NB4 (cell line): ENCODE results near the gene CACNA2D2.

Source experiments
- DNase-seq: peaks from one replicate; pipeline ENCODE4 v3.0.0; 2010; ENCODE audit warnings: low read depth
- H3K4me3 ChIP-seq: one replicate; pipeline ENCODE4 v1.5.1; 2011; ENCODE audit warnings: mild to moderate bottlenecking, low read depth, low read length, moderate library complexity
- MYC ChIP-seq: IDR thresholded peaks from 2 replicates; pipeline ENCODE4 v1.6.1; 2011; ENCODE audit warnings: low read depth, low read length
- POLR2A ChIP-seq: IDR thresholded peaks from 2 replicates; pipeline ENCODE4 v1.6.1; 2011; ENCODE audit warnings: mild to moderate bottlenecking; ENCODE audit not compliant: insufficient read length; ENCODE audit errors: extremely low read depth
- TF ChIP-seq, protein P1 (sequence below): IDR thresholded peaks from one replicate; pipeline ENCODE4 v1.5.1; 2012; ENCODE audit warnings: low read depth, low read length
- TF ChIP-seq, protein P2 (sequence below): IDR thresholded peaks from 2 replicates; pipeline ENCODE4 v1.6.1; 2011; ENCODE audit warnings: low read depth, low read length

Gene CACNA2D2

DNA sequence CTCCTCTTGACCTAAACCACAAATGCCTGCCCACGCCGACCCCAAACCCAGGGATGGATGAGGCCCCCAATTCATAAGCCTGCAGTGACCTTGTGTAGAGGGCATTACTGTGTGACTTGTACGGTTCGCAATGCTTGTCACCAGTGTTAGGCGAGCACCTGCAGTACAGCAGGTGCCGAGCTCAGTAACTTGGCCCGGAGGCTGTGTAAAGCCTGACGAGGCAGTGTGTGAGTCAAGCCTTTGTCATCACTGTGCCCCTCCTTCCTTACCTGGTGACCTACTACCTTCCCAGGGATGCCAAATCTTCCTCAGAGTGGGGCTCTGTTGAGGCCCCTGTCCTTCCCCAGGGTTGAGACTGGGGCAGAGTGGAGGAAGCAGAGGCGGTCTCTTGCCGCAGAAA, 106.9 kb downstream of the CACNA2D2 start:
- TF ChIP-seq, protein P1, sequence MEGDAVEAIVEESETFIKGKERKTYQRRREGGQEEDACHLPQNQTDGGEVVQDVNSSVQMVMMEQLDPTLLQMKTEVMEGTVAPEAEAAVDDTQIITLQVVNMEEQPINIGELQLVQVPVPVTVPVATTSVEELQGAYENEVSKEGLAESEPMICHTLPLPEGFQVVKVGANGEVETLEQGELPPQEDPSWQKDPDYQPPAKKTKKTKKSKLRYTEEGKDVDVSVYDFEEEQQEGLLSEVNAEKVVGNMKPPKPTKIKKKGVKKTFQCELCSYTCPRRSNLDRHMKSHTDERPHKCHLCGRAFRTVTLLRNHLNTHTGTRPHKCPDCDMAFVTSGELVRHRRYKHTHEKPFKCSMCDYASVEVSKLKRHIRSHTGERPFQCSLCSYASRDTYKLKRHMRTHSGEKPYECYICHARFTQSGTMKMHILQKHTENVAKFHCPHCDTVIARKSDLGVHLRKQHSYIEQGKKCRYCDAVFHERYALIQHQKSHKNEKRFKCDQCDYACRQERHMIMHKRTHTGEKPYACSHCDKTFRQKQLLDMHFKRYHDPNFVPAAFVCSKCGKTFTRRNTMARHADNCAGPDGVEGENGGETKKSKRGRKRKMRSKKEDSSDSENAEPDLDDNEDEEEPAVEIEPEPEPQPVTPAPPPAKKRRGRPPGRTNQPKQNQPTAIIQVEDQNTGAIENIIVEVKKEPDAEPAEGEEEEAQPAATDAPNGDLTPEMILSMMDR, result no peak
- TF ChIP-seq MYC (no peak), POLR2A (no peak)
- TF ChIP-seq, protein P2, sequence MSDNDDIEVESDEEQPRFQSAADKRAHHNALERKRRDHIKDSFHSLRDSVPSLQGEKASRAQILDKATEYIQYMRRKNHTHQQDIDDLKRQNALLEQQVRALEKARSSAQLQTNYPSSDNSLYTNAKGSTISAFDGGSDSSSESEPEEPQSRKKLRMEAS, result no peak
- H3K4me3 ChIP-seq, result no peak overlapping the region
- no peak for DNase-seq

DNA sequence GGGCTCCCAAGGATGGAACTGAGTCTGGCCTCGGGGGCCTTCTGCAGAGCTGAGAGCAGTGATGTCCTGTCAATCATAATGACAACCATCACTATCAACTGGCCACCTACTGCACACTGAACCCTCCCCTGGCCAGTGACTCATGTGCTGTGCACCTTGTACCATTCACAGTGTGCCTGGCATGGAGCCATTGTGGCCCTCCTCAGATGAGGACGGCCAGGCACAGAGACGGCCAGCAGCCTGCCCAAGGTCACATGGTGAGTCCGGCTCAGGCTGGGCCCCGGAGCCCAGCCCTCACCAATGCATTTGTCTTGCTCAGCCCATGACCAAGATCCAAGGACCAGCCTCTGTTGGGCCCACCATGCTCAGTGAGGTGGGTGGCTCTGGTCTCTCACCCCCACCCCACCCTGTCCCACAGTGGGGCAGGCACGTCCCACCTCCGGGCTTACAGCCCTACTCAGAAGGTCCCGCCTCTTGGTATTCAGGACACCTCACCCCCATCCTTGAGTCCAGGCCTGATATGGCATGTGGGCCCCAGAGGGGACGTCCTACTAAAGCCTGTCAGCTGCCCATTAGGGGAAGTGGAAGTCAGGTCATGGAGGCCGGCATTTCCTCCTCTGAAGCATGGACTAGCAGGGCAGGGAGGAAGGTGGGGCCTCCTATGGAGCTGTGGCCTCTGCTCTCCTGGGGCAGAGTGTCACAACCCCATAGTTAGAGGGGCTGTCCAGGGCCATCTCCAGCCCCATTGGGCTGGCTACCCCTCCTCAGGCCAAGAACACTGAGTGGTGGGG, 108.2 kb downstream of the CACNA2D2 start:
- DNase-seq, result peak; percentile 46
- no peak overlapping the region for H3K4me3 ChIP-seq
- TF ChIP-seq, protein P2, result no peak
- TF ChIP-seq MYC (no peak), POLR2A (no peak)
- TF ChIP-seq, protein P1, result no peak

DNA sequence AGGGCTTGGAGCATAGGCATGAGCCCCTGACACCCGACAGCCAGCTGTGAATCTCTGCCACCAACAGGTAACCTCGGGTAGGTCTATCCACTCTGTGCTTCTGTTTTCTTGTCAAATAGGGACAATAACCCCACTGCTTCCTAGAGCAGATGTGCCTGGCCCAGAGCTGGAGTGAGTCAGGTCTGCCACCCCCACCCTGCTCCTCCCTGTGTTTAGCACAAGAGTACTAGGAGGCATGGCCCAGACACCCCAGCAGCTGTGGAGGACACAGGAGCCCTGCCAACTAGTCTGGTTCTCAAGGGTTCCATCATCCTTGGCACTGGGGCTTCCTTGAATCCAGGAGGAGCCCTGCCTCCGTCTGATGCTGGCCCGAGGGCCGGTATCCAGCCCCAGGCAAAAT, 110.4 kb downstream of the CACNA2D2 start:
- TF ChIP-seq, protein P1, result no peak
- TF ChIP-seq POLR2A (no peak), MYC (no peak)
- TF ChIP-seq, protein P2, result no peak
- DNase-seq, result no peak
- no peak overlapping the region for H3K4me3 ChIP-seq

DNA sequence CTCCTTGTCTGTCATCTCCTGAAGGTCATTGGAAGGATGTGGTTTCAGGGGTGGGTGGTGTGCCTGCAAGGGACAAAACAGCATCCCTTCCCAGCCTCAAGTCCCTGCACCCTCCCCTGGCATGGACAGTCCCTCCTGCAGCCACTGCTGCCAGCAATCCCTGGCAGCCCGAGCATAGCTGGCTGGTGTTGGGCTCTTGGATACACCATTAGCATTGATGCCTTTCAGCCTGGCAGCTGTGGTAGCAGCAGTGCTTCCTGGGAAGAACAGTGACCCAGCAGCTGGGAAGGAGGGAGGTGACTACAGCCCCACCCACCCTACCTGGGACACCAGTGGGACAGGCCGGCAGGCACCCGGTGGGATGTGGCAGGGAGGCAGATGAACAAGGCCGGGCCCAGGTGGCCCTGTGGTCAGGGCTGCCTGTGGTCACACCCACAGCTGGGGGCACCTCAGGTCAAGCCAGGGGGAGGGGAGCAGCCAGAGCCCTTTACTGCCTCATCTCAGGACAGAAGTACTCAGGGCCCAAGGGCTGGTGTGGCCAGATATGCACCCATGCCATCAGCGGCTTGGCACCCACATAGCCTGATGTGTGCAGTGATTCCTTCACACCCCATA, 111.2 kb downstream of the CACNA2D2 start:
- no peak overlapping the region for H3K4me3 ChIP-seq
- TF ChIP-seq, protein P1, result no peak
- no peak for TF ChIP-seq POLR2A
- TF ChIP-seq, protein P2, result no peak
- no peak for DNase-seq

DNA sequence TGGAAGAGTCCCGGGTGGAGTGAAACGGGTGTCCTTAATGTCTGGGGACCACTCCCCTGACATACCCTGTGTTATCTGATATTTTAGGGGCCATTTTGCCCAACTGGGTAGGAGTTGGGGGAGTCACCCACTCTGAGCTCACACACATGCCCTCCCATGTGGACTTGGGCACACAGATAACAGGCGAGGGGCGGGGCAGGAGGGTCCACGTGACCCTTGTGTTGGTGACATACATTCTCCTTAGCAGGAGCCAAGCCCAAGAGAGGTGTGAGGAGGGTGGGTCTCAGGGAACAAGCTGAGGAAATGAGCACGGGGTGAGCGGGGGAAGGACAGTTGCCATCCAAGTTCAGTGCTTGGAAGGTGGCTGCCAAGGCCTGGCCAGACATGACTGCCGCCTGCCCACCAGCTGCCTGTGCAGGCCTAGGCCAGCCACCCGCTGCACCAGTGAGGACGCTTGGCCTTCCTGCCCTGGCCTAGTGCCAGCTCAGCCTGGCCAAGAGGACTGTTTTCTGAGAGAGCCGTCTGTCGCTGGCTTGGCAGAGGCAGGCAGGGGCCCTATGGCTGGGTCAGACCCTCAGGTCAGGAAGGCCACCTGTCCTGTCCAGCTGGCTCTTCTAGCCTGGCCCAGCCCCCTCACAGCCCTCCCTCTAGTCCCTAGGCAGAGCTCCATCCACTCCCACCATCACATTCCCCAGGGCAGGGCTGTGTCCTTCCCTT, 112.8 kb downstream of the CACNA2D2 start:
- DNase-seq, result no peak
- TF ChIP-seq POLR2A (no peak), MYC (no peak)
- no peak overlapping the region for H3K4me3 ChIP-seq

DNA sequence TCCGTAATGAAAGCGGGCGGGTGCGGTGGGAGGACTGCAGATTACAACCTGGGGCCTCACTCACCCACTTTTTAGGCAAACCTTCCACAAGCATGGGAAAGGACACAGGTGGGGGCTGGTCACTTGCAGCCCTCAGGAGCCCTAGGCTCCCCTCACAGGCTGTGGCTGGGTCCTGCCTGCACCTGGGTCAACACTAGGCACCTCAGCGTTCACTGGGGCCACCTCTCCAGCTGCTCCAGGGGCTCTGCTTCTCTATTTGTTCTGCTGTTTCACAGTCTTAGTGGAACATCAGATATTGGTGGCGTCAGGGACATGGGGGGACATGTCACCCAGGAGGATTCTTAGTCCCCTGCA, 114.0 kb downstream of the CACNA2D2 start:
- TF ChIP-seq, protein P1, result no peak
- TF ChIP-seq, protein P2, result no peak
- TF ChIP-seq MYC (no peak), POLR2A (no peak)
- DNase-seq, result no peak
- no peak overlapping the region for H3K4me3 ChIP-seq
